IMR-90 (cell line): ENCODE measurements around the gene PRPH2.

Experiments used
- BHLHE40 ChIP-seq: fragments of 150-350 bp; IDR thresholded peaks from 2 replicates; pipeline ENCODE4 v1.6.1; 2016; ENCODE audit warnings: mild to moderate bottlenecking, low read depth, low read length
- CEBPB ChIP-seq: IDR thresholded peaks from 2 replicates; pipeline ENCODE4 v1.6.1; 2012; ENCODE audit warnings: low read depth, low read length, improper control_type of control experiment
- CHD1 ChIP-seq: IDR thresholded peaks from 2 replicates; pipeline ENCODE4 v1.6.1; 2012; ENCODE audit warnings: low read depth, low read length, improper control_type of control experiment
- MAFK ChIP-seq: IDR thresholded peaks from 2 replicates; pipeline ENCODE4 v1.6.1; 2012; ENCODE audit warnings: low read depth, low read length, improper control_type of control experiment
- MAZ ChIP-seq: IDR thresholded peaks from 2 replicates; pipeline ENCODE4 v1.6.1; 2012; ENCODE audit warnings: low read depth, mild to moderate bottlenecking, low read length, improper control_type of control experiment, moderate library complexity, borderline replicate concordance
- MXI1 ChIP-seq: IDR thresholded peaks from 2 replicates; pipeline ENCODE4 v1.6.1; 2012; ENCODE audit warnings: low read depth, mild to moderate bottlenecking, low read length, moderate library complexity, borderline replicate concordance
- POLR2A ChIP-seq: IDR thresholded peaks from 2 replicates; pipeline ENCODE4 v1.6.1; 2012; ENCODE audit warnings: mild to moderate bottlenecking, low read depth, low read length
- RCOR1 ChIP-seq: IDR thresholded peaks from 2 replicates; pipeline ENCODE4 v1.6.1; 2012; ENCODE audit warnings: mild to moderate bottlenecking, low read length, improper control_type of control experiment; ENCODE audit not compliant: insufficient replicate concordance
- RFX5 ChIP-seq: IDR thresholded peaks from 2 replicates; pipeline ENCODE4 v1.8.0; 2012; ENCODE audit warnings: low read depth, mild to moderate bottlenecking, low read length, moderate library complexity
- TF ChIP-seq, protein P1 (sequence below): conservative IDR thresholded peaks from 2 replicates; pipeline ENCODE4 v1.5.1; 2012; ENCODE audit warnings: mild to moderate bottlenecking, low read depth, low read length, improper control_type of control experiment
- TF ChIP-seq, protein P2 (sequence below): fragments of 150-350 bp; IDR thresholded peaks from 2 replicates; pipeline ENCODE4 v1.6.1; 2017; ENCODE audit warnings: mild to moderate bottlenecking, antibody characterized with exemption, low read length, low read depth

- TF ChIP-seq, protein P1, sequence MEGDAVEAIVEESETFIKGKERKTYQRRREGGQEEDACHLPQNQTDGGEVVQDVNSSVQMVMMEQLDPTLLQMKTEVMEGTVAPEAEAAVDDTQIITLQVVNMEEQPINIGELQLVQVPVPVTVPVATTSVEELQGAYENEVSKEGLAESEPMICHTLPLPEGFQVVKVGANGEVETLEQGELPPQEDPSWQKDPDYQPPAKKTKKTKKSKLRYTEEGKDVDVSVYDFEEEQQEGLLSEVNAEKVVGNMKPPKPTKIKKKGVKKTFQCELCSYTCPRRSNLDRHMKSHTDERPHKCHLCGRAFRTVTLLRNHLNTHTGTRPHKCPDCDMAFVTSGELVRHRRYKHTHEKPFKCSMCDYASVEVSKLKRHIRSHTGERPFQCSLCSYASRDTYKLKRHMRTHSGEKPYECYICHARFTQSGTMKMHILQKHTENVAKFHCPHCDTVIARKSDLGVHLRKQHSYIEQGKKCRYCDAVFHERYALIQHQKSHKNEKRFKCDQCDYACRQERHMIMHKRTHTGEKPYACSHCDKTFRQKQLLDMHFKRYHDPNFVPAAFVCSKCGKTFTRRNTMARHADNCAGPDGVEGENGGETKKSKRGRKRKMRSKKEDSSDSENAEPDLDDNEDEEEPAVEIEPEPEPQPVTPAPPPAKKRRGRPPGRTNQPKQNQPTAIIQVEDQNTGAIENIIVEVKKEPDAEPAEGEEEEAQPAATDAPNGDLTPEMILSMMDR: no peak
- TF ChIP-seq MXI1 (no peak), POLR2A (no peak), RFX5 (no peak), BHLHE40 (no peak), RCOR1 (no peak), CEBPB (no peak), MAZ (no peak), CHD1 (no peak), MAFK (no peak)
- TF ChIP-seq, protein P2, sequence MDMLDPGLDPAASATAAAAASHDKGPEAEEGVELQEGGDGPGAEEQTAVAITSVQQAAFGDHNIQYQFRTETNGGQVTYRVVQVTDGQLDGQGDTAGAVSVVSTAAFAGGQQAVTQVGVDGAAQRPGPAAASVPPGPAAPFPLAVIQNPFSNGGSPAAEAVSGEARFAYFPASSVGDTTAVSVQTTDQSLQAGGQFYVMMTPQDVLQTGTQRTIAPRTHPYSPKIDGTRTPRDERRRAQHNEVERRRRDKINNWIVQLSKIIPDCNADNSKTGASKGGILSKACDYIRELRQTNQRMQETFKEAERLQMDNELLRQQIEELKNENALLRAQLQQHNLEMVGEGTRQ: no peak
These were observed 5.2 kb upstream of the PRPH2 start for GRCh38 chr6:42727627-42728026.
